Peyer's patch (tissue), 4 donors: ENCODE measurements around the gene LTA. TPM values are rescaled to one million over a fixed set of nuclear protein-coding genes. Genes with fewer than 3 reads are reported as not detected.

Experiments
- DNase-seq, 3 donors: peaks; one replicate each; pipeline ENCODE4 v3.0.0-alpha.2; 2017 to 2019
- H3K27ac ChIP-seq, 4 donors: fragments of 200-600 bp; sonication (generic); one replicate each; pipeline ENCODE4 v1.5.1; 2016 to 2019
- H3K27me3 ChIP-seq, 2 donors: fragments of 200-600 bp; sonication (generic); one replicate each; pipeline ENCODE4 v1.5.1; 2019
- H3K36me3 ChIP-seq, 3 donors: fragments of 200-600 bp; sonication (generic); one replicate each; pipeline ENCODE4 v1.5.1; 2016 to 2019
- H3K4me1 ChIP-seq, 4 donors: fragments of 200-600 bp; sonication (generic); one replicate each; pipeline ENCODE4 v1.5.1; 2016 to 2019
- H3K4me3 ChIP-seq, 4 donors: fragments of 200-600 bp; sonication (generic); 1 replicate in 3 of 4; 2 replicates in 1 of 4; pipeline ENCODE4 v1.5.1; 2016 to 2019; ENCODE audit warnings: mild to moderate bottlenecking in 1 of 4
- H3K9me3 ChIP-seq, 4 donors: fragments of 200-600 bp; sonication (generic); one replicate each; pipeline ENCODE4 v1.5.1; 2016 to 2019; ENCODE audit warnings: mild to moderate bottlenecking in 1 of 4
- POLR2A ChIP-seq, 2 donors: fragments of 450-650 bp; IDR thresholded peaks; one replicate each; pipeline ENCODE4 v1.5.1; 2017; ENCODE audit warnings: antibody characterized with exemption in 2 of 2, mild to moderate bottlenecking in 2 of 2, moderate library complexity in 2 of 2
- total RNA-seq, 4 donors: library from RNA; depleted of rRNA; stranded (reverse); fragments of >200 nt; gene quantifications; one replicate each; pipeline ENCODE4 v1.1.0, GENCODE V29; 2016
- TF ChIP-seq, protein P1 (sequence below), 6 experiments: fragments of 450-650 bp in 4 of 6; fragments of 200-600 bp in 2 of 6; sonication (generic) in 1 of 6; IDR thresholded peaks; one replicate each; pipeline ENCODE4 v1.5.1; 2017 to 2019; ENCODE audit warnings: antibody characterized with exemption in 6 of 6, mild to moderate bottlenecking in 3 of 6, moderate library complexity in 1 of 6

LTA gene
- total RNA-seq, 4 donors from 2014 or later: not detected

DNA sequence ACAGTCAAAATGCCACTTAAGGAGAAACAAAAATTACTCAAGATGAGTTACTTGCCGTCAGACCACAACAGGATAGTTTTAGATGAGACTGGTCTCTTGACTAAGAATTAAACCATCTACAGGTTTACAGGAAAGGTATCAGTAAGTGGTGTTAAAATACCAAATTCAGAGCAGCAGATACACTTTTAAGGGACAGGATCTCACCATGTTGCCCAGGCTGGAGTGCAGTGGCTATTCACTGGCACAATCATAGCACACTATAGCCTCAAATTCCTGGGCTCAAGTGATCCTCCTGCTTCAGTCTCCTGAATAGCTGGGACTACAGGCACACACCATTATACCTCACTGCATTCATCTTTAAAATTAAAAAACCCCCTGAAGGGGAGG lies 38.6 kb upstream of the LTA start:
- Histone ChIP-seq H3K4me1 (peaks cover 0 to 8% (median 0%) of the 10 kb centered on the region in 4 donors), H3K9me3 (no peaks in the 10 kb centered on the region), H3K27ac (no peak overlapping the region), H3K36me3 (peaks cover 0 to 92% (median 0%) of the 10 kb centered on the region in 3 donors), H3K27me3 (no peaks in the 10 kb centered on the region), H3K4me3 (no peak overlapping the region)
- DNase-seq: no peak
- TF ChIP-seq, protein P1, sequence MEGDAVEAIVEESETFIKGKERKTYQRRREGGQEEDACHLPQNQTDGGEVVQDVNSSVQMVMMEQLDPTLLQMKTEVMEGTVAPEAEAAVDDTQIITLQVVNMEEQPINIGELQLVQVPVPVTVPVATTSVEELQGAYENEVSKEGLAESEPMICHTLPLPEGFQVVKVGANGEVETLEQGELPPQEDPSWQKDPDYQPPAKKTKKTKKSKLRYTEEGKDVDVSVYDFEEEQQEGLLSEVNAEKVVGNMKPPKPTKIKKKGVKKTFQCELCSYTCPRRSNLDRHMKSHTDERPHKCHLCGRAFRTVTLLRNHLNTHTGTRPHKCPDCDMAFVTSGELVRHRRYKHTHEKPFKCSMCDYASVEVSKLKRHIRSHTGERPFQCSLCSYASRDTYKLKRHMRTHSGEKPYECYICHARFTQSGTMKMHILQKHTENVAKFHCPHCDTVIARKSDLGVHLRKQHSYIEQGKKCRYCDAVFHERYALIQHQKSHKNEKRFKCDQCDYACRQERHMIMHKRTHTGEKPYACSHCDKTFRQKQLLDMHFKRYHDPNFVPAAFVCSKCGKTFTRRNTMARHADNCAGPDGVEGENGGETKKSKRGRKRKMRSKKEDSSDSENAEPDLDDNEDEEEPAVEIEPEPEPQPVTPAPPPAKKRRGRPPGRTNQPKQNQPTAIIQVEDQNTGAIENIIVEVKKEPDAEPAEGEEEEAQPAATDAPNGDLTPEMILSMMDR (IDR thresholded peaks at IDR 0.05): no peak
- TF ChIP-seq POLR2A (IDR thresholded peaks at IDR 0.05): no peak

DNA sequence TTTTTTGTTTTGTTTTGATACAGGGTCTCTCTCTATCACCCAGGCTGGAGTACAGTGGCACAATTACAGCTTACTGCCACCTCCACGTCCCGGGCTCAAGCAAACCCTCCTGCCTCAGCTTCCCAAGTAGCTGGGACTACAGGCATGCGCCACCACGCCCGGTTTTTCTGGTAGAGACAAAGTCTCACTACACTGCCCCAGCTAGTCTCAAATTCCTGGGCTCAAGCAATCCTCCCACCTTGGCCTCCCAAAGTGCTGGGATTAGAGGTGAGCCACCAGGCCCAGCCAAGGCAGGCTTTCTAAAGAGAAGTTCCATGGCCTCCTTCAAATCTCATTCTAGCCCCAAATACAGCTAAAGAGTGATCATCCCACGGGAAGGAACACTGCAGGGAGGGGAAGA lies 38.1 kb upstream of the LTA start:
- TF ChIP-seq, protein P1 (IDR thresholded peaks at IDR 0.05): no peak
- TF ChIP-seq POLR2A (IDR thresholded peaks at IDR 0.05): no peak
- Histone ChIP-seq H3K36me3 (peaks cover 0 to 98% (median 0%) of the 10 kb centered on the region in 3 donors), H3K4me1 (peaks cover 0 to 14% (median 2%) of the 10 kb centered on the region in 4 donors), H3K4me3 (no peak overlapping the region), H3K9me3 (no peaks in the 10 kb centered on the region), H3K27me3 (no peaks in the 10 kb centered on the region), H3K27ac (no peak overlapping the region)
- no peak for DNase-seq

DNA sequence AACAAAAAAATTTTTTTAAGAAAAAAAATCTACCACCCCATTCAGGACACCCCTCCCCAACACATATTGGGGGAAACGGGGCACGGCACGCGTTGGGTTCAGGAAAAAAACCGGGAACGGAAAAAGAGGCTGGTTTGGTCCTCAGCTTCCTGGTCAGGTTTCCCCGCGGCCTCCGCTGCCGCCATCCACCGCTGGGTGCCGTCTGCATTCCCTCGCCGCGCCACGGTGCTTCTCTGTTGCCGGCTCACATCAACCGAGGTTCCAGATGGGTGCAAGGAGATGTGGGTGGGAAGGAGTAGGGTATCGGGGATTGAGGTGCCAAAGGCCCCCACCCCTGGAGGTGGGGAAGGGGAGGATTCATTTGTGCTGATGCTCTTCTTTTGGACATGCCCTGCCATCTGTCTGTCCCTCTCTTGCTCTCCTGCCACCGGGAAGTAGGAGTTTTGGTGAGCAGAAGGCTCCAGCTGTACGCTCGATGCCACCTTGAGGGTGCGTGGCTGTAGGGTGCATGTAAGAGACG lies 37.5 kb upstream of the LTA start:
- Histone ChIP-seq H3K4me3 (no peak overlapping the region), H3K4me1 (peaks cover 0 to 19% (median 8%) of the 10 kb centered on the region in 4 donors), H3K27ac (no peak overlapping the region), H3K27me3 (no peaks in the 10 kb centered on the region), H3K36me3 (peaks cover 0 to 100% (median 0%) of the 10 kb centered on the region in 3 donors), H3K9me3 (no peaks in the 10 kb centered on the region)
- TF ChIP-seq POLR2A (IDR thresholded peaks at IDR 0.05): no peak
- TF ChIP-seq, protein P1 (IDR thresholded peaks at IDR 0.05): no peak
- no peak for DNase-seq

DNA sequence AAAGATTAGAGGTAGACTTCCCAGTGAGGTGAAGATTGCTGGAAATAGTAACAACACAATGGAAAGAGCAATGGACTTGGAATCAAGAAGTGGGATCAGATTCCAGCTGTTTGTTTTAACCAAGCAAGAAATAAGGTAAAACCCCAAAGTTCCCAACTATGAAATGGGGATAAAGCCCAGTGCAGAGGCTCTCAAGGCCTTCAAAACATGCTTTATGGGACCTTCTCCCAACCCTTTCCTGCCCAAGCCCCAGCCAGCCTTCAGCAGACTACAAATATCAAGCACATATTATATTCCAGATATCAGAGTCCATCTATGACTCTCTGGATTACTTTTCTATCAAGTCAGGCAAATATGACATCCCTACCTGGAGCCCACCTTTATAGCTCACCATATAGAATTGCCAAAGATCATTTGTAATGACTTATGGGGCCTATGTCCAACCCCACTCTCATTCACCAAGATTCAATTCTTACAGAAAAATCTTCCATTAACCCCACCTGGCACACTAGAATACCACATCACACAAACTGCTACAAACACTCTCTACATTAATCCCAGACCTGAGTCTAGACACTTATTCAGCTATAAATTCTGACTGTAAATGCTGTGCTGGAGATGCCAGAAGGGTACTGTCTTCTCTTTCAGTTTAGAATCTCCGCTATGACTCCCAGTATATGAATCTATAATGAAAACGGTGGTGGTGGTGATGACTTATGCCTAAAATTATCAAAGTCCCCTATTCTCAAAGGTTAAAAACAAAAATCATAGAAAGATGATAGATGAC lies 36.4 kb upstream of the LTA start:
- H3K27me3 ChIP-seq: no peaks in the 10 kb centered on the region
- H3K36me3 ChIP-seq: peaks cover 0 to 96% (median 0%) of the 10 kb centered on the region in 3 donors
- H3K4me3 ChIP-seq: no peak overlapping the region
- peaks cover 0 to 31% (median 18%) of the 10 kb centered on the region in 4 donors for H3K4me1 ChIP-seq
- no peaks in the 10 kb centered on the region for H3K9me3 ChIP-seq
- DNase-seq: no peak
- no peak overlapping the region for H3K27ac ChIP-seq
- TF ChIP-seq, protein P1 (IDR thresholded peaks at IDR 0.05): no peak
- TF ChIP-seq POLR2A (IDR thresholded peaks at IDR 0.05): no peak

DNA sequence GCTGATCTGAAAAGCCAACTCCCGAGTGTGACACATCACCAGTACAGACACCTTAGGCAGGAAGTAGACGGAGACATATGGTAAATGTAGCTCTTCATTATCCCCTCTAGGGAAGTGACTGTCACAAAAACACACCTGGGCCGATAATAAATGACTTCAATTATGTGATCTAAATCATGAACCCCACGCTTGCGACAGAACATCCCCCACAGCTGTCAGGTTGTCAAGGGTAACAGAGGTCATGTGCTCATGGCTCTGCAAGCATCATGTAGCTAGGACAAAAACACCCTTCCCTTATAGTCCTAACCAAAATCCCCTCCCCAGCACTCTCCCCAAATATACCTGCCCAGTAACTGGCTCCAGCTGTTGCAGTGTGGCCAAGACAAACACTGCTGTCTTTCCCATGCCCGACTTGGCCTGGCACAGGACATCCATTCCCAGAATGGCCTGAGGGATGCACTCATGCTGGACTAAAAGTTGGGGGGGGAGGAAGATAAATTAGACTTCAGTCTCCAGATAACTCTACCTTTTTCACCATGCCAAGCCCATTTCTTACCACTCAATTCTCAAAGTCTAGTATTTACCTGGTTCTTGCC lies 33.2 kb upstream of the LTA start:
- Histone ChIP-seq H3K27ac (no peak overlapping the region), H3K27me3 (no peaks in the 10 kb centered on the region), H3K4me3 (peak overlapping the region in 2 of 4 donors; percentile 65 to 80), H3K4me1 (peaks cover 0 to 43% (median 21%) of the 10 kb centered on the region in 4 donors), H3K36me3 (peaks cover 0 to 64% (median 0%) of the 10 kb centered on the region in 3 donors), H3K9me3 (no peaks in the 10 kb centered on the region)
- TF ChIP-seq, protein P1 (IDR thresholded peaks at IDR 0.05): no peak
- no peak for TF ChIP-seq POLR2A (IDR thresholded peaks at IDR 0.05)
- DNase-seq: no peak
